Neuronal stem cell (in vitro differentiated cells): ENCODE measurements around the gene COPS7A.
"Not testable (repeated sequence)": the region's sequence is repeated elsewhere in the genome, so short reads cannot be mapped to it uniquely, and the experiment has no call there.

ENCODE experiments used
- DNase-seq: peaks from one replicate; pipeline ENCODE4 v3.0.0-alpha.2; 2013; ENCODE audit warnings: low spot score
- H2AFZ ChIP-seq: one replicate; pipeline ENCODE4 v1.6.1; 2013; ENCODE audit warnings: mild to moderate bottlenecking, low read length, inconsistent platforms
- H2AK5ac ChIP-seq: 2 replicates; pipeline ENCODE4 v1.6.1; 2013; ENCODE audit warnings: low read depth, mild to moderate bottlenecking, inconsistent platforms, low read length, moderate library complexity, mixed read lengths
- H2BK120ac ChIP-seq: 2 replicates; pipeline ENCODE4 v1.6.1; 2013; ENCODE audit warnings: low read depth, mild to moderate bottlenecking, inconsistent platforms, low read length, moderate library complexity, mixed read lengths
- H2BK12ac ChIP-seq: one replicate; pipeline ENCODE4 v1.6.1; 2013; ENCODE audit warnings: low read length, inconsistent platforms
- H2BK15ac ChIP-seq: 2 replicates; pipeline ENCODE4 v1.6.1; 2013; ENCODE audit warnings: mild to moderate bottlenecking, low read length, inconsistent platforms, mixed read lengths
- H2BK5ac ChIP-seq: one replicate; pipeline ENCODE4 v1.6.1; 2013; ENCODE audit warnings: inconsistent platforms, mild to moderate bottlenecking, low read length, moderate library complexity
- H3K14ac ChIP-seq: one replicate; pipeline ENCODE4 v1.6.1; 2013; ENCODE audit warnings: low read length, inconsistent platforms
- H3K18ac ChIP-seq: 2 replicates; pipeline ENCODE4 v1.6.1; 2013; ENCODE audit warnings: low read length, inconsistent platforms
- H3K23ac ChIP-seq: 2 replicates; pipeline ENCODE4 v1.6.1; 2013; ENCODE audit warnings: low read depth, mild to moderate bottlenecking, mixed read lengths, low read length, inconsistent platforms; ENCODE audit not compliant: poor library complexity
- H3K27ac ChIP-seq: replicated peaks from 3 replicates; pipeline ENCODE4 v1.5.1; 2013; ENCODE audit warnings: low read length, inconsistent platforms
- H3K27me3 ChIP-seq, 3 experiments: 2 replicates each; pipeline ENCODE4 v1.6.1; 2013; ENCODE audit warnings: low read length in 3 of 3, mild to moderate bottlenecking in 2 of 3, inconsistent platforms in 1 of 3, low read depth in 1 of 3, mixed read lengths in 1 of 3, moderate library complexity in 1 of 3; ENCODE audit not compliant: control insufficient read depth in 3 of 3, insufficient read depth in 3 of 3
- H3K36me3 ChIP-seq, 2 donors: replicated peaks in 1 of 2; 2 replicates each; pipeline ENCODE4 v1.6.1; 2013; ENCODE audit warnings: low read length in 2 of 2; ENCODE audit not compliant: control insufficient read depth in 2 of 2, insufficient read depth in 2 of 2
- H3K4ac ChIP-seq: 2 replicates; pipeline ENCODE4 v1.6.1; 2013; ENCODE audit warnings: inconsistent platforms, mild to moderate bottlenecking, low read length, moderate library complexity
- H3K4me1 ChIP-seq, 2 donors: 1 replicate in 1 of 2; 2 replicates in 1 of 2; pipeline ENCODE4 v1.6.1; 2013; ENCODE audit warnings: low read length in 2 of 2, low read depth in 1 of 2; ENCODE audit not compliant: control insufficient read depth in 2 of 2, insufficient read depth in 1 of 2
- H3K4me2 ChIP-seq: one replicate; pipeline ENCODE4 v1.6.1; 2013; ENCODE audit warnings: mild to moderate bottlenecking, low read length, inconsistent platforms; ENCODE audit not compliant: insufficient read depth, poor library complexity, severe bottlenecking
- H3K4me3 ChIP-seq, 2 donors: 2 replicates each; pipeline ENCODE4 v1.5.1; 2013; ENCODE audit warnings: low read length in 2 of 2, mild to moderate bottlenecking in 2 of 2, inconsistent platforms in 1 of 2, moderate library complexity in 1 of 2
- H3K79me1 ChIP-seq: one replicate; pipeline ENCODE4 v1.6.1; 2013; ENCODE audit warnings: low read depth, mild to moderate bottlenecking, inconsistent platforms, low read length, moderate library complexity
- H3K9ac ChIP-seq: one replicate; pipeline ENCODE4 v1.6.1; 2013; ENCODE audit warnings: mild to moderate bottlenecking, low read depth, low read length, inconsistent platforms; ENCODE audit not compliant: poor library complexity
- H3K9me3 ChIP-seq, 2 donors: replicated peaks in 1 of 2; 2 replicates each; pipeline versions ENCODE3 to v1.6.1; 2013; ENCODE audit warnings: low read length in 2 of 2, mild to moderate bottlenecking in 2 of 2, inconsistent platforms in 1 of 2, low read depth in 1 of 2, mixed read lengths in 1 of 2, moderate library complexity in 1 of 2; ENCODE audit not compliant: control insufficient read depth in 2 of 2, insufficient read depth in 1 of 2
- H4K8ac ChIP-seq: one replicate; pipeline ENCODE4 v1.6.1; 2013; ENCODE audit warnings: low read depth, mild to moderate bottlenecking, inconsistent platforms, low read length, moderate library complexity
- H4K91ac ChIP-seq: one replicate; pipeline ENCODE4 v1.6.1; 2013; ENCODE audit warnings: low read length, low read depth, mild to moderate bottlenecking, inconsistent platforms; ENCODE audit not compliant: poor library complexity
- WGBS, 2 donors: extraction: QIAGEN DNeasy Blood & Tissue Kit; methylation state at CpG; one replicate each; pipeline ENCODE4 v1.1.7; 2013; ENCODE audit warnings: missing lambda C conversion rate in 2 of 2, mixed read lengths in 1 of 2; ENCODE audit not compliant: insufficient read length in 2 of 2, insufficient replicate concordance in 1 of 2; ENCODE audit errors: extremely low coverage in 2 of 2; 5-methylcytosine and 5-hydroxymethylcytosine counted together

Gene COPS7A

GRCh38 chr12:6708351-6708750 is 15.5 kb upstream of the COPS7A start:
- H4K91ac ChIP-seq, H3K9ac ChIP-seq, H3K36me3 ChIP-seq, H3K79me1 ChIP-seq, H3K4me3 ChIP-seq, H2BK12ac ChIP-seq, H3K4me2 ChIP-seq, H2BK15ac ChIP-seq, H2BK5ac ChIP-seq, H3K14ac ChIP-seq, H3K18ac ChIP-seq, H4K8ac ChIP-seq, H3K23ac ChIP-seq, DNase-seq, H2AFZ ChIP-seq, H3K4me1 ChIP-seq, H2BK120ac ChIP-seq, H2AK5ac ChIP-seq, H3K27ac ChIP-seq, H3K4ac ChIP-seq, H3K9me3 ChIP-seq, H3K27me3 ChIP-seq: not testable (repeated sequence)
- WGBS, 2 donors: no CpG with 5 or more reads among the region's 21 CpGs

DNA sequence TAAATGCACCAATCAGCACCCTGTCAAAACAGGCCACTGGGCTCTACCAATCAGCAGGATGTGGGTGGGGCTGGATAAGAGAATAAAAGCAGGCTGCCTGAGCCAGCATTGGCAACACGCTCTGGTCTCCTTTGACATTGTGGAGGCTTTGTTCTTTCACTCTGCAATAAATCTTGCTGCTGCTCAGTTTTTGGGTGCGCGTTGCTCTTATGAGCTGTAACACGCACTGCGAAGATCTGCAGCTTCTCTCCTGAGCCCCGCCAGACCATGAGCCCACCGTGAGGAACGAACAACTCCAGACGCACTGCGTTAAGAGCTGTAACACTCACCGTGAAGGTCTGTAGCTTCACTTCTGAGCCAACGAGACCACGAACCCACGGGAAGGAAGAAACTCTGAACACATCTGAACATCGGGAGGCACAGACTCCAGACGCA is 14.9 kb upstream of the COPS7A start:
- H2BK12ac ChIP-seq: no peak overlapping the region

GRCh38 chr12:6716031-6716873 is 7.6 kb upstream of the COPS7A start:
- H3K9ac ChIP-seq, H2BK15ac ChIP-seq, H2BK12ac ChIP-seq, DNase-seq, H3K23ac ChIP-seq, H3K14ac ChIP-seq, H4K8ac ChIP-seq, H2BK5ac ChIP-seq, H2AK5ac ChIP-seq, H3K27me3 ChIP-seq, H3K4me1 ChIP-seq, H4K91ac ChIP-seq, H3K18ac ChIP-seq, H2BK120ac ChIP-seq, H3K9me3 ChIP-seq, H3K79me1 ChIP-seq, H3K4ac ChIP-seq, H3K27ac ChIP-seq, H2AFZ ChIP-seq, H3K36me3 ChIP-seq, H3K4me2 ChIP-seq, H3K4me3 ChIP-seq: not testable (repeated sequence)
- no CpG with 5 or more reads among the region's 41 CpGs for WGBS, 2 donors

More for the DNA sequence above, 14.9 kb upstream of the COPS7A start:
- Histone ChIP-seq H3K27ac (no peak overlapping the region), H2BK5ac (no peak overlapping the region), H4K91ac (no peak overlapping the region), H3K9ac (no peak overlapping the region), H3K27me3 (no peaks in the 10 kb centered on the region), H4K8ac (peak overlapping the region; percentile 43), H3K4me2 (no peak overlapping the region), H2AK5ac (no peak overlapping the region), H3K4me3 (no peak overlapping the region), H3K18ac (no peak overlapping the region), H3K4me1 (no peaks in the 10 kb centered on the region), H3K9me3 (no peaks in the 10 kb centered on the region), H3K79me1 (no peaks in the 10 kb centered on the region), H2AFZ (peak overlapping the region; percentile 64), H3K23ac (peak overlapping the region; percentile 43), H2BK120ac (no peak overlapping the region), H2BK15ac (no peak overlapping the region), H3K14ac (no peak overlapping the region), H3K36me3 (no peaks in the 10 kb centered on the region), H3K4ac (no peak overlapping the region)
- WGBS, 2 donors: no CpG with 5 or more reads among the region's 16 CpGs
- DNase-seq: no peak

DNA sequence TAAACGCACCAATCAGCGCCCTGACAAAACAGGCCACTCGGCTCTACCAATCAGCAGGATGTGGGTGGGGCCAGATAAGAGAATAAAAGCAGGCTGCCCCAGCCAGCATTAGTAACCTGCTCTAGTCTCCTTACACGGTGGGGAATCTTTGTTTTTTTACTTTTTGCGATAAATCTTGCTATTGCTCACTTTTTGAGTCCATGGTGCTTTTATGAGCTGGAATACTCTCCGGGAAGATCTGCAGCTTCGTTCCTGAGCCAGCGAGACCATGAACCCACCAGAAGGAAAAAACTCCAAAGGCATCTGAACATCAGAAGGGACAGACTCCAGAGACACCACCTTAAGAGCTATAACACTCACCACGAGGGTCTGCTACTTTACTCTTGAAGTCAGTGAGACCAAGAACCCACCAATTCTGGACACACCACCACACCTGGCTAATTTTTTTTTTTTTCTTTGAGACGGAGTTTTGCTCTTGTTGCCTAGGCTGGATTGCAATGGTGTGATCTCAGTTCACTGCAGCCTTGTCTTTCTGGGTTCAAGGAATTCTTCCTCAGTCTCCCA is 6.9 kb upstream of the COPS7A start:
- Histone ChIP-seq H2BK15ac (no peak overlapping the region), H3K9me3 (no peaks in the 10 kb centered on the region), H3K14ac (no peak overlapping the region), H3K4me1 (no peaks in the 10 kb centered on the region), H2BK5ac (no peak overlapping the region), H2BK120ac (no peak overlapping the region), H4K91ac (no peak overlapping the region), H3K23ac (no peak overlapping the region), H3K4me3 (no peak overlapping the region), H3K9ac (no peak overlapping the region), H3K18ac (no peak overlapping the region), H3K79me1 (no peaks in the 10 kb centered on the region), H3K27ac (no peak overlapping the region), H3K4me2 (no peak overlapping the region), H4K8ac (no peak overlapping the region), H2BK12ac (no peak overlapping the region), H2AK5ac (no peak overlapping the region), H2AFZ (peak overlapping the region; percentile 62), H3K27me3 (no peaks in the 10 kb centered on the region), H3K36me3 (no peaks in the 10 kb centered on the region), H3K4ac (no peak overlapping the region)
- DNase-seq: no peak
- no CpG with 5 or more reads among the region's 10 CpGs for WGBS, 2 donors
